GM18517 (cell line): ENCODE measurements around the gene ESD.
"Not testable (repeated sequence)": the region's sequence is repeated elsewhere in the genome, so short reads cannot be mapped to it uniquely, and the experiment has no call there.

ENCODE experiments used
- ATAC-seq: cut with Tn5 transposase; IDR thresholded peaks from one replicate; pipeline ENCODE4 v1.9.1; 2021; ENCODE audit warnings: mild to moderate bottlenecking, moderate library complexity; ENCODE audit not compliant: unreplicated experiment

ESD gene

DNA sequence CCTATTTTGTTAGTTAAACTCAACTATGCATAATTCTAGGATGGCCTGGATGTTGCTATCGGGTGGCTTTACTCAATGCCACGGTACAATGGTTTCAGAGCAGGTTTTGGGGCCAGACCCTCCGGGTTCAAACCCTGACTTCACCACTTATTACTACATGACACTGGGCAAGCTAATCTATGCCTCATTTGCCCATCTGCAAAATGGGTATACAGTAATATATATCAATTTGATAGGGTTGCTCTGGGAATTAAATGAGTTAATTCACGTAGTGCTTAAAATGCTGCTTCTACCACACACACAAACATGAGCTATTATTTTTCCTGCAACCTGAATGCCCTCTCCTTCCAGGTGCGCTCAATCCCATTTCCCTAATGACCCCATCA, 839 bp downstream of the ESD start:
- ATAC-seq, result no peak

DNA sequence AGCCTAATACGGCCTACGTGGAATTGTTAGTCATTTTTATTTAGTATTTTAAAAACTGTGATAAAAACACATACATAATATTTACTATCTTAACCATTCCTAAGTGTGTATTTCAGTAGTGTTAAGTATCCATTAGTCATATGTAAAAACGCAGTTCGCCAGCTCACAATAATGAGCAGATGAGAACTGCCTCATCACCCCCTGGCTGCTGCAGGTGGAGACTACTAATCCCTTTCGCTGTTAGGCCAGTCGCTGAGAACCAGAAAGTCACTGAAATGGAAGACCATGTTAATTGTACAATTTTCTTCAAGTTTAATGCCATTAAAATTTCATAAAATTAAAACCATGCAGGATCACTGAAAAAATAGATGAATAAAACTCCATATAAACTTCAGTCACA, 1.6 kb downstream of the ESD start:
- ATAC-seq, result no peak

DNA sequence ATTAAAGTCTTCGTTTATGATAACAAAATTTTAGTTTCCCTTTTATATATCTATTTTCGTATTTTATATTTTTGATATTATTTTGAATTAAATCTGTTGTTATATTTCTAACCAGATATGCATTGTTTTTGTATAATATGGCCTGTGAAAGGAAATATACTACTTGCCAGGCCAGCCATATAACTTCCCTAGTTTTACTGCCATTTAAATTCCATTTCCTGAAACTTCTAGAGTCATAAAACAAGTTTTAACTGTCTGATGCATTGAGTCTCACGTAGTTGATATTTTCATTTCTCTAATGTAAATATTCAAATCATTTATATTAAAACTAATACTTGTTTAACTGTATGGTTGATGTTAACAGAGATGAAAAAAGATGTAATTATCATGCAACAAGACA, 13.5 kb downstream of the ESD start:
- no peak for ATAC-seq

DNA sequence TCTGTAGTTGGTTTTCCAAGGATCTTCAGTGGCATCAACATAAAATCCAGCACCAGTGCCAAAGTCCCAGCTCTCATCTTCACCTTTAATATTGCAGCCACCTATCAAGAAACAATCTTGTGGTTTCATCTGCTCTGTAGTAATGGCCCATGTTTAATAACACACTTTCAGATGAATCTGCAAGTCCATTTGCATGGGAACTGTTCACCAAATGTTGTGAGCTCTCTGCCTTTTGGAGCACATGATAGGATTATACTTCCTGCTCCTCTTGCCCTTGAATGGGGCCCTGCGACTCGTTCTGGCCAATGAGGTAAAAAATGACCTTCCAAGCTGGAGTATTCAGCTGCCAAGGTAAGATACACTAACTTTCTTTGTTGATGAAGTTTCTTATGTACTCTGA, 14.3 kb downstream of the ESD start:
- ATAC-seq, result no peak

DNA sequence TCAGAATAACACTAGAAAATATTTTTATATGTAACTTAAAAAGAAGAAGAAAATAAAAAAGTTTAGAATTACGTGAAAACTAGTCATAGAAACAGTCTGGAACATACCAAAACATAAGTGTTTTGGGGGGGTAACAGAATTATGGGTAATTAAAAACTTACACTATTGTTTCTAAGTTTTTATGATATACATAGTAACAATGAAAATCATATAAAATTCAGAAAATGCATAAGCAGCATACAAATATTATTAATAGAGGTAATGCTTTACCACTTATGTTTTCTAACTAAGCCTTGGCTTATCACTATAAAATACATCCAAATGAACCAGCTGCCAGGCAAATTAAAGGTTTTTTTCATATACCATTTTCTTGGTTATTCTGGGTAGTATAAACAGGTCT, 14.9 kb downstream of the ESD start:
- no peak for ATAC-seq

DNA sequence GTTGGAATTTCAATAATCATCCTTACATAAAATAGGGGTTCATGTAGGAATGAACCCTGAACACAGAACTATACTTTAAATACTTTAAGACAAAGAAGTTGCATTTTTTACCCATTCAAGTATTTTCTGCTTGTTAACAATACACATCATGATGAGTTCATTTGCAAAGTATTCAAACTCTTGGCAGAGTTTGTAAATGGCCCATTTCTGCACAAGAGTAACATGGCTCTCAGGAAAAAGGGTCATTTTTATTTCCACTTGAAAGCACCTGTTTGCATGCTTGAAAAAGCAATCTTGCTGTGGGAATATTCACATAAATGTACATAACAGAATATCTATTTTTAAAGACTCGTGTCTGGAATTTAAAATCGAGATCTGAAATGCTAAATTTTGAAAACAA, 18.1 kb downstream of the ESD start:
- ATAC-seq, result no peak

DNA sequence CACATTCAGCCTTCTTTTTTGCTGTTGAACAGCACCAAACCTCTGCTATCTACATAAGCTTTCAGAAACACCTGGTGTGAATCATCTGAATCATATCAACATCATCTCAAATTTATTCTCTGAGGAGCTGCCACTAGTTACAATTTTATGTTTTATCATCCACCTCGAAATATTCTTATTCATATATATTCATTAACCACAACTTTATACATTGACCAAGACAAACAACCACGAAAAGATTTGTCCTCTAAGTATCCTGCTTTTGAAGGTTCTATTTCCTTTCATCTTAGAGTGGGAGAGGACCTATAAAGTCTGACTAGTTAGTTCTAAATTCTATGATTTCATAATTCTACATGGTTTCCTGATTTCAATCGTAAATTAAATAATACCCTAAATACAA, 18.9 kb downstream of the ESD start:
- no peak for ATAC-seq

DNA sequence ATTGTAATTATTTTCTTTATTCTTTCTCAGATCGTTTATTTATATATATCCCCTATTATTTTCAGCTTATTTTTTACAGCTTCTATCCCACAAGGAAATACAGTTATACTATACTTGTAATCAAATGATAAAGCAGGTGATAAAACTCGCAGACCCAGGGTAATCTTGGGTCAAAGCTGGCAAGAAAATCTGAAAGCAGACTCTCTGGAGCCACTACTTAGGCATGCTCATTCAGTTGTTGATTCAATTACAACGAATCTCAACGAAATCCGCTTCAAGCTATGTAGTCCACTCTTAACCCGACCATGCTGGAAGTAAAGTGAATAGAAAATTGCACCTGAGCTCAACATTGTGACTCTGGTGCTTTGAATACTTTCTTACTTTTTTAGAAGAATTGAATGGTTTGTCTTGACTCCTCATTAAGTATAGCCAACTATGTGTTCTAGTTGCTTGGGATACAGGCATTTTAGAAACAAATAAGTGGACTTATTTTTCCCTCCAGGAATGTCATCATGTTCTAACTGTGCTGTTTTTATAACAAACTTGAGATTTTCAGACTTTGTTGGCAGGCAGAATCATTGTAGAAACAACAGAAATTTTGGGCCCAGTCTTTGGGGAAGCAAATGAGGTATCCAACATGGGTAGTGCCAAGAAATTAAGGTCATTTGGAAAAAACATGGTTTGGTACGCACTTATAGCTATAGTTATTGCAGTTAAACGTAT, 21.4 kb downstream of the ESD start:
- ATAC-seq, result no peak

DNA sequence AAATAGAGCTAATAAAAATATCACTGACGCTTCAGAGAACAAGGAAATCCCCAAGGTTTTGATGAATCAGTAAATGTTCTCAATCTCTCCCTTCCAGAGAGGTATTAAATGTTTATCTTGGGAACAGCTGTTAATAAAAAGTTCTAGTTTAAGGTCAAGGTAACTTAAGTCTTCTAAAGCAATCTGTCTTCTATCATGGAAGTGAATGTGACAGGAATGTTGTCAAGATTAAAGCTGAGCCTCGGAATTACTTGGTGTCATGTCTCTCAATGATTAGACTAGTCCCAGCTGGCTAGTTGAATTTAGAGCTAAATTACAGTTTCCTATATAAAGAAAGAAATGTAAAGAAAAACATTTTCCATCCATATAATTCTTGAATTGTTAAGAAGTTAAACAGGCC, 23.4 kb downstream of the ESD start:
- no peak for ATAC-seq

DNA sequence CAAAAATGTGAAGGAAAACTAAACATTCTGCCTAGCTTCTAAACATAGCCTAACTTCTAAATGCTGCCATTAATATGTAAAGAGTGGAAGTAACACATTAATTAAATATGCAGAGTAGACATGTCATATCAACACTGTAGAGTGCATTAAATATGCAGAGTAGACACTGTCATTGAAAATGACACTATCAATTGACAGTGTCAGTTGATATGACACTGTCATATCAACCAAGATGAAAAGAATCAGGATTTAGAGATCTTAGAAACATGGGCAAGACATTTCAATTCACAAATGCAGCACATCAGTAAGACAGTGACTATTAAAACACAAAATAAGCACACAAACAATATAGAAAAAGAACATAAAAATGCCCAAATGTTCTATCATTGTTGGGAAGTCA, 25.3 kb downstream of the ESD start:
- ATAC-seq, result no peak

DNA sequence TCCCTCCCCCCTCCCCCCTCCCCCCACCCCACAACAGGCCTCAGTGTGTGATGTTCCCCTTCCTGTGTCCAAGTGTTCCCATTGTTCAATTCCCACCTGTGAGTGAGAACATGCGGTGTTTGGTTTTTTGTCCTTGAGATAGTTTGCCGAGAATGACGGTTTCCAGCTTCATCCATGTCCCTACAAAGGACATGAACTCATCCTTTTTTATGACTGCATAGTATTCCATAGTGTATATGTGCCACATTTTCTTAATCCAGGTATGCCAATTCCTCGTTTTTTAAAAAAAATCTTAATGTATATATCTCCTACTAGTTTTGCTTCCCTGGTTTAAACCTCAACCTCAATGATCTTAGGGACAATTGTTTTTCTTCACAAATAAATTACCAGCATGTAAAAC, 27.0 kb downstream of the ESD start:
- not testable (repeated sequence) for ATAC-seq

DNA sequence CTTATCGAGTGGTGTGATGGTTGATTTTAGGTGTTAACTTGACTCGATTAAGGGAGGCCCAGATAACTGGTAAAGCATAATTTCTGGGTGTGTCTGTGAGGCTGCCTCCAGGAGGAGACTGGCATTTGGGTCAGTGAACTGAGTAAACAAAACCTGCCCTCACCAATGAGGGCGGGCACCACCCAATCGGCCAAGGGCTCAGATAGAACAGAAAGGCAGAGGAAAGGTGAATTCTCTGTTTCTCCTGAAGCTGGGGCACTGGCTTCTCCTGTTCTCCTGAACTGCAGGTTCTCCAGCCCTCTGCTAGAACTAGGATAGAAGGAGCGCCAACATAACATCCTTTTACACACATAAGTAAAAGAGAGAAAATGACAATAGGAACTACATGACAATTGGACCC, 35.1 kb downstream of the ESD start:
- no peak for ATAC-seq

DNA sequence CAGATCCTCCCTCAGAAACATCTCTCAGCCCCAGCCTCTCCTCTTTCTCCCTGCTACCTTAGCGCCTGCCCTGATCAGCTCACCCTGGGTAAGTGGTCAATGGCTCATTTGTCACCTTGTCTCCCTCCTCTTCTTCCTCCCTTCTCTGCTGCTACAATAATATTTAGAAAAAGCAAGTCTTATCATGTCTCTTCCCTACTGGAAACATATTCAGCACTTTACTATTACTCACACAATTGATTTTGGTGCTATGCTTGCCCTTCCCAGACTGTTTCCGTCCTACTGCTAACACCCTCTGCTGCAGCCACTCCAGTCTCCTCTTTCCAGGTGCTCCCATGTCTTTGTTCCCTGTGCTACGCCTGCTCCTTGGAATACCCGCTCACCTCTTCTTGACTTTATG, 35.8 kb downstream of the ESD start:
- no peak for ATAC-seq

DNA sequence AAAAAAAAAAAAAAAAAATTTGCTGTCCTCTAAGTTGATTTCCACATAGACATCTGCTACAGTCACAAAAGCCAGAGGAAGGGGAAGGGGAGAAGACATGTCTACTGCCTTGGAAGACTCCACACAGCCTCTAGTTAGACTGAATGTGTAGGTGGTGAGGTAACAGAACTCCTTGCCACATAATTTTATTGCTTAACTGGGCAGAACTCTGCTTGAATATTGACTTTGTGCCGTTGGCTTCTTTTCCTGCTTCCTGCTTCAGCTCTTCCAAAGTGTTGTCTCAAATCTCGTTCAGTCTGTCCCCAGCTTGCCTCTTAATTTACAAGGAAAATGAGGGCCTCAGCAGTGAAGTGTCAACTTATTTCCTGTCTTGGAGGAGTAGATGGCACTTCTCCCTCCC, 37.1 kb downstream of the ESD start:
- no peak for ATAC-seq

DNA sequence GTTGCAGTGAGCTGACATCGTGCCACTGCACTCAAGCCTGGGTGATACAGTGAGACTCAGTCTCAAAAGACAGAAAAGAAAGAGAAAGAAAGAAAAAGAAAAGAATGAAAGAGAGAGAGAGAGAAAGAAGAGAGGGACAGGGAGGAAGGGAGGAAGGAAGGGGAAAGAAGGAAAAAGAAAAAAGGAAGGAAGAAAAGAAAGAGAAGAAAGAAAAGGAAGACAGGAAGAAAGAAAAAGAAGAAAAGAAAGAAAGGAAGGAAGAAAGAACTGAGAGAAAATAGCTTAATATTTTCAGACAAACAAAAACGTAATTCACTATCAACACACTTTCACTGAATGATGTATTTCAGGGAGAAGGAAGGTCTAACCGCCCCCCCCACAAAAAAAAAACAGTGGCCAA, 39.3 kb downstream of the ESD start:
- ATAC-seq, result no peak

DNA sequence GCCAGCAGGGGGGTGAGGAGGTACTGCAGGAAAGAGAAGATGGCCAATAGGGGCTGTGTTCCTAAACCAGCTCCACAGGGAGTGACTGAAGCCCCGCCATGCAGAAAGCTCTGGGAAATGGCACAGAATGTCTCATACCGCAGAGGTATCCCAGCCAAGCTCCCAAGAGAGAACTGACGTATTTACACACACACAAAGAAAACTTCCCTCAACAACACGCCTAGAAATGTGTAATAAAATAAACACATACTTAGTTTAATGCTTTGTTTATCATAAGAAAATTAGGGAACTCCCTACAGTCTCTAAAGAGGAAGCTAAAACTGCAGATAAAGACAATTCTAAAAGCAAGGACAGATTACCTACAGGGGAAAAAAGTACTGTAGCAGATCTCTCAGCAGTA, 40.0 kb downstream of the ESD start:
- ATAC-seq, result no peak

DNA sequence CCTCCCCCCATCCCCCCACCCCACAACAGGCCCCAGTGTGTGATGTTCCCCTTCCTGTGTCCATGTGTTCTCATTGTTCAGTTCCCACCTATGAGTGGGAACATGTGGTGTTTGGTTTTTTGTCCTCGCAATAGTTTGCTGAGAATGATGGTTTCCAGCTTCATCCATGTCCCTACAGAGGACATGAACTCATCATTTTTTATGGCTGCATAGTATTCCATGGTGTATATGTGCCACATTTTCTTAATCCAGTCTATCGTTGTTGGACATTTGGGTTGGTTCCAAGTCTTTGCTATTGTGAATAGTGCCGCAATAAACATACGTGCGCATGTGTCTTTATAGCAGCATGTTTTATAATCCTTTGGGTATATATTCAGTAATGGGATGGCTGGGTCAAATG, 41.5 kb downstream of the ESD start:
- not testable (repeated sequence) for ATAC-seq

DNA sequence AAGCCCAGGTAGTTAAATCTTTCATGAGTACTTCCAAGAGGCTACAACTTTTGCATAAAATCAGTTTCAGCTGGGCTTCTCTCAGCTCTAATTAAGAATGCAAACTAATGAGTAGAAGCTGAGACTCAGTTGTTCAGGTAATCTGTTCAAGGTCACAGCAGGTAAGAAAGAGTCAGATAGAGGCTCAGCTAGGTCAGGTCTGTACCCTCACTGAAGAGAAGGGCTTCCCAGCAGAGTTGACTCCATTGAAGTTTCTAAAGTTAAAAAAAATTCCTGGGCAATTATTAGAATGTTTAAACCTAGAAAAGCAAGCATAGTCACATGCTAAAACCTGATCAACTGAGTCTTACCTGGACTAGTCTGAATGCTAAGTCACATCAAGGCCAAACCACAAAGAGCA, 42.1 kb downstream of the ESD start:
- ATAC-seq, result no peak

DNA sequence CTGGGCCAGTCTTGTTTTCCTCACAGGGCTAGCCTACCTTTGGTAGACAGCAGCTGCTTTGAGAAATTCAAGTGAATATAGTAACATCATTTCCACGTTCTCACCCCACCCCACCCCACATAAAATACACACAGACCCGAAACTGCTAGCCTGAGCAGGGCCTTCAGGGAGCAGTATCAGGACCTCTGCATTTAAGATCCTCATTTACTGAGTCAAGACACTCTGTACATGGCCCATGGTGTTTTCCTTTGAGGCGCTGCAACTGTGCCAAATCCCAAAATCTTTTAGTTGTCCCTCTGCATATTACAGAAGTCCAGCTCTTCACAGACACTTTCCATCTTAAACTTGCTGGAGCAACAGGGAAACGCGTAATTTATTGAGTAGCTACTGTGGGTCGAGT, 43.0 kb downstream of the ESD start:
- no peak for ATAC-seq

DNA sequence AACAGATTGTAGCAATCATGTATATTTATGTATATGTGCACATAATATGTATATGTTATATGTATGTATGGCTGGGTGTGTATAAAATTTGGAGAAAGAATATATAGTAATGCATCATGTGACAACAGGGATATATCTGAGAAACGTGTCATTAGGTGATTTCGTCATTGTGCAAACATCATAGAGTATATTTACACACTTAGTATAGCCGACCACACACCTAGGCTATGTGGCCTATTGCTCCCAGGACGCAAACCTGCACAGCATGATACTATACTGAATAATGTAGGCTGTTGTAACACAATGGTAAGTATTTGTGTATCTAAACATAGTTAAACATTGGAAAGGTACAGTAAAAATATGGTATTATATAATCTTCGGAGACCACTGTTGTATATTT, 43.8 kb downstream of the ESD start:
- no peak for ATAC-seq

DNA sequence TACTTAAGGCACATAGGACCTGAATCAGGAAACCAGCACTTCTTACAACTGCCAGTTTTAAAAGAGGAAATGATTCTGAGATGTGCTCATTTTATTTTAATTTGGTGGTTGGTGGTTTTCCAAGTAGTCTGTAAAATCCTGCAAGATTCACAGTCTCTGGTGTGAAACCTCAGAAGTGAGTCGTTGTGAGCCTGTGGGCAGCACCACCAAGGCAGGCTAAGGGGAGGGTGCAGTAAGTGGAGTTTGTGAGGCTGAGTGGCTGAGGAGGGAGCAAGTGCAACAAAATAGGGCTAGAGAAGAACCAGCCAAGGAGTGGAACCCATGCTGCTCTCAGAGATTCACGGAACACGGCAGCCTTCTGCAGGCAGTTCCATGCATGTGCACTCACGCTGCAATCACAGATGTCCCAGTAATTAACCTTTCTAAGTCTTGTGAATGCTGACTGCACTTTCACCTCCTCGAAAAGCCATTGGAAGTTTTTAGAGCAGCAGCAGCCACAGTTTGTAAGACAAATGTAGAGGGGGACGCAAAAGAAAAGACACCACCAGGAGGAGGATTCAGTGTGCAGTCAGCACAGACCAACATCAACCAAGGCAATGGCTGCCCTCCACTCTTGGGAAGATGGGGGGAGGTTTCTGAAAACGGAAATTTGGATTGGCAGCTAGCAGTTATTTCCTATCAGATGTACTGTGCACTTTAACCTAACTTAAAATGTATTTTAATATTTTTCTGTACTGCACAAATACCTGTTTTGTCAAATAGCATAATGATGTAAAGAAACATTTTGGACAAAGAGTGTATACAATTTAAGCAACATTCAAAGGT, 44.9 kb downstream of the ESD start:
- ATAC-seq, result peak; percentile 81

DNA sequence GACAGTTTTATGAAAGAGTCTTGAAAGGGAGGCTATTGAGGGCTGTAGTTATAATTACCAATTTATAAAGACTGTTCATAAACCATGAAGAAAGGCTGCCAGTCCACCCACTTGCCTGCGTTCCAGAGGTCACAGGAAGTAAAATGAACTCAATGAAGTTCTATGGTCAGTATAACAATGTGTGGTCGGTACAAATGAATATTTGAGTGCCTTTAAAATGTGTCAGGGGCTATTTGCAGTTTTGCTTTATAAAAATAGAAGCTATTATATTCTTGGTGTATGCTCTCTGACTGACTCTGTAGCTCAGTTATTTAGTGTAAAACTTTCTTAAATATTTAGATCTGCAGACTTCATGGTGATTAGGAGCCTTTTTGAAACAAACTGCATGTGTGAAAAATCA, 47.0 kb downstream of the ESD start:
- ATAC-seq, result no peak

DNA sequence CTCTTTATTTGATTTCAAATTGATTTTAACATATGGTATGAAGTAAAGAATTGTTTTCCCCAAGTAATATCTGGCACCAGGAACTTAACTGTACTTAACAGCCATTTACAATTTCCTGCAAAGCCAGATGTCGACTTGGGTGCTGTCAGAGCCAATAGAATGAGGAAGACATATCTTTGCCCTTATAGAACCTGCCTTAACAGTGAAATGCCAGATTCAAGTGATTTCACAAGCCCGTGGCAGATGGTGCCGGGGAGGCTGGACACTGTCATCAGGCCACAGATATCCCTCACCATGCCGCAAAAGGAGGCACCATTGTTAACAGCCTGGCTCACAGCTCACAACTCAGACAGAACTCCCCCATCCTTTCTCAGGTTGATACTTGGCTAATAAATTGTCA, 48.7 kb downstream of the ESD start:
- no peak for ATAC-seq
